ENCODE data around the gene RPL13. TPM values are rescaled to one million over a fixed set of nuclear protein-coding genes. Genes with fewer than 3 reads are reported as not detected.

Gene RPL13
- total and polyA plus RNA-seq, 2 of the 8 experiments (the other 6 are each of a cell fraction or from before 2014, with no cell fraction given), result 2,162 to 7,384 TPM

DNA sequence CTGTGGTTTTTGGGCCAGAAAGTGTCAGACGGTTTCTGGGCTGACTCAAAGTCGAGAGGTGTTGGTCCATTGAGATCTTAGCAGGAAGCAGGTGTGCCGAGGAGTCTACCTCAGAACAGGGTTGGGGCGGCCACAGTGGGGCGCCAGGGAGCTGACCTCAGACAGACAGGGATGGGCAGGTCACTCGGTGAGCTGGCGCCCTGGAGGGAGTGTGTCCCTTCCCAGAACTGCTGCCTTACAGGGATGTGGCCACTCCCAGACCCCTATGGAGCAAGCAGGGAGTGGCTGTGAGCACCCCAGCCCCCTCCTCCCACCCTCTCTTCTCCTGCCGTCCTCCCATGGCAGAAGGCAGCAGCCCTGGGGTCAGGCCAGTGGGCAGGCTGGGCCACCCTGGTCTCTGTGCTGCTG lies 39.0 kb downstream of the RPL13 start (continued):
- no peak for TF ChIP-seq CBX8 (IDR thresholded peaks at IDR 0.05; ENCODE audit: borderline replicate concordance, low read depth, low read length)
- TF ChIP-seq SIRT6 (IDR thresholded peaks at IDR 0.05; ENCODE audit: low read length), result no peak
- TF ChIP-seq TCF12 (IDR thresholded peaks at IDR 0.05; ENCODE audit: low read depth, low read length), result 0 out of 2 replicates have a peak, but pooled peaks have one; percentile 20

Measured in H1 (cell line).